ENCODE measurements around the gene NOC4L.

NOC4L gene

GRCh38 chr12:132141976-132142678, 2.1 kb upstream of the NOC4L start:
- no CpG with 5 or more reads among the region's 22 CpGs for WGBS (ENCODE audit: extremely low coverage, insufficient coverage, insufficient read length)

GRCh38 chr12:132142679-132143335, 1.4 kb upstream of the NOC4L start:
- H2AFZ ChIP-seq (ENCODE audit: insufficient read depth, low read length, poor library complexity) = peak overlapping the region; percentile 33
- H3K36me3 ChIP-seq (ENCODE audit: control insufficient read depth in 1 of 2, insufficient read depth in 2 of 2, low read length in 2 of 2) = peaks cover 53 to 57% of the 10 kb centered on the region in 2 experiments
- no peak overlapping the region for H2BK120ac ChIP-seq (ENCODE audit: insufficient read depth, low read length, poor library complexity)
- H3K4ac ChIP-seq (ENCODE audit: low read depth, low read length) = no peak overlapping the region
- no peak for DNase-seq
- no peak overlapping the region for H3K23ac ChIP-seq (ENCODE audit: low read length)
- H2BK12ac ChIP-seq (ENCODE audit: low read length) = no peak overlapping the region
- H2AK5ac ChIP-seq (ENCODE audit: low read length) = no peak overlapping the region
- no CpG with 5 or more reads among the region's 24 CpGs for WGBS (ENCODE audit: extremely low coverage, insufficient coverage, insufficient read length)
- H3K4me2 ChIP-seq (ENCODE audit: low read length) = peak overlapping the region; percentile 72
- no peak overlapping the region for H4K91ac ChIP-seq (ENCODE audit: low read depth, low read length)
- H3K27me3 ChIP-seq (ENCODE audit: insufficient read depth, low read length) = no peaks in the 10 kb centered on the region
- H3K27ac ChIP-seq (ENCODE audit: low read depth, low read length) = no peak overlapping the region
- H4K12ac ChIP-seq (ENCODE audit: low read depth, low read length) = no peak overlapping the region
- H3K4me3 ChIP-seq (ENCODE audit: low read depth, low read length) = peak overlapping the region; percentile 97
- H3K4me1 ChIP-seq (ENCODE audit: control insufficient read depth in 1 of 2, insufficient read depth in 2 of 2, low read length in 2 of 2) = peaks cover 10 to 16% of the 10 kb centered on the region in 2 experiments
- peaks cover 6% of the 10 kb centered on the region for H3K79me2 ChIP-seq (ENCODE audit: control insufficient read depth, insufficient read depth, low read length, poor library complexity)
- peaks cover 2% of the 10 kb centered on the region for H3K9me3 ChIP-seq (ENCODE audit: insufficient read depth, low read depth, low read length)
- no peak overlapping the region for H2BK5ac ChIP-seq (ENCODE audit: low read depth, low read length, poor library complexity)
- peaks cover 2% of the 10 kb centered on the region for H3K79me1 ChIP-seq (ENCODE audit: low read length)
- no peak overlapping the region for H3K18ac ChIP-seq (ENCODE audit: low read length)
- H4K8ac ChIP-seq (ENCODE audit: low read depth, low read length) = peak overlapping the region; percentile 74
- peak overlapping the region; percentile 66 for H3K9ac ChIP-seq (ENCODE audit: low read length)
- H3K14ac ChIP-seq (ENCODE audit: low read length) = no peak overlapping the region

More at GRCh38 chr12:132141976-132142678, 2.1 kb upstream of the NOC4L start:
- Histone ChIP-seq H3K9me3 (ENCODE audit: insufficient read depth, low read depth, low read length) (peaks cover 2% of the 10 kb centered on the region), H3K14ac (ENCODE audit: low read length) (no peak overlapping the region), H3K18ac (ENCODE audit: low read length) (no peak overlapping the region), H2AK5ac (ENCODE audit: low read length) (no peak overlapping the region), H2AFZ (ENCODE audit: insufficient read depth, low read length, poor library complexity) (no peak overlapping the region), H2BK120ac (ENCODE audit: insufficient read depth, low read length, poor library complexity) (no peak overlapping the region), H3K36me3 (ENCODE audit: control insufficient read depth in 1 of 2, insufficient read depth in 2 of 2, low read length in 2 of 2) (peaks cover 49 to 55% of the 10 kb centered on the region in 2 experiments), H3K27ac (ENCODE audit: low read depth, low read length) (no peak overlapping the region), H4K12ac (ENCODE audit: low read depth, low read length) (no peak overlapping the region), H3K4me2 (ENCODE audit: low read length) (no peak overlapping the region), H3K4ac (ENCODE audit: low read depth, low read length) (no peak overlapping the region), H3K79me2 (ENCODE audit: control insufficient read depth, insufficient read depth, low read length, poor library complexity) (peaks cover 6% of the 10 kb centered on the region), H3K4me3 (ENCODE audit: low read depth, low read length) (no peak overlapping the region), H2BK5ac (ENCODE audit: low read depth, low read length, poor library complexity) (no peak overlapping the region), H3K9ac (ENCODE audit: low read length) (no peak overlapping the region), H2BK12ac (ENCODE audit: low read length) (no peak overlapping the region), H3K27me3 (ENCODE audit: insufficient read depth, low read length) (no peaks in the 10 kb centered on the region), H3K23ac (ENCODE audit: low read length) (no peak overlapping the region), H3K4me1 (ENCODE audit: control insufficient read depth in 1 of 2, insufficient read depth in 2 of 2, low read length in 2 of 2) (peaks cover 10 to 16% of the 10 kb centered on the region in 2 experiments), H3K79me1 (ENCODE audit: low read length) (peaks cover 2% of the 10 kb centered on the region), H4K8ac (ENCODE audit: low read depth, low read length) (no peak overlapping the region), H4K91ac (ENCODE audit: low read depth, low read length) (no peak overlapping the region)
- no peak for DNase-seq

GRCh38 chr12:132143336-132144071, 753 bp upstream of the NOC4L start:
- H3K27me3 ChIP-seq (ENCODE audit: insufficient read depth, low read length) = no peaks in the 10 kb centered on the region
- H3K27ac ChIP-seq (ENCODE audit: low read depth, low read length) = no peak overlapping the region
- H2BK5ac ChIP-seq (ENCODE audit: low read depth, low read length, poor library complexity) = no peak overlapping the region
- H2AK5ac ChIP-seq (ENCODE audit: low read length) = peak overlapping the region; percentile 44
- H4K8ac ChIP-seq (ENCODE audit: low read depth, low read length) = peak overlapping the region; percentile 74
- H4K91ac ChIP-seq (ENCODE audit: low read depth, low read length) = peak overlapping the region; percentile 37
- peak overlapping the region; percentile 79 for H3K9ac ChIP-seq (ENCODE audit: low read length)
- H4K12ac ChIP-seq (ENCODE audit: low read depth, low read length) = peak overlapping the region; percentile 52
- no CpG with 5 or more reads among the region's 82 CpGs for WGBS (ENCODE audit: extremely low coverage, insufficient coverage, insufficient read length)
- no peak overlapping the region for H2BK12ac ChIP-seq (ENCODE audit: low read length)
- peaks cover 2% of the 10 kb centered on the region for H3K9me3 ChIP-seq (ENCODE audit: insufficient read depth, low read depth, low read length)
- H3K79me2 ChIP-seq (ENCODE audit: control insufficient read depth, insufficient read depth, low read length, poor library complexity) = peaks cover 6% of the 10 kb centered on the region
- peak overlapping the region; percentile 82 for H2AFZ ChIP-seq (ENCODE audit: insufficient read depth, low read length, poor library complexity)
- peak overlapping the region; percentile 72 for H3K4me2 ChIP-seq (ENCODE audit: low read length)
- peak overlapping the region; percentile 97 for H3K4me3 ChIP-seq (ENCODE audit: low read depth, low read length)
- H3K36me3 ChIP-seq (ENCODE audit: control insufficient read depth in 1 of 2, insufficient read depth in 2 of 2, low read length in 2 of 2) = peaks cover 58 to 64% of the 10 kb centered on the region in 2 experiments
- H3K4ac ChIP-seq (ENCODE audit: low read depth, low read length) = peak overlapping the region; percentile 38
- peaks cover 10 to 16% of the 10 kb centered on the region in 2 experiments for H3K4me1 ChIP-seq (ENCODE audit: control insufficient read depth in 1 of 2, insufficient read depth in 2 of 2, low read length in 2 of 2)
- H2BK120ac ChIP-seq (ENCODE audit: insufficient read depth, low read length, poor library complexity) = no peak overlapping the region
- H3K18ac ChIP-seq (ENCODE audit: low read length) = peak overlapping the region; percentile 56
- peaks cover 2% of the 10 kb centered on the region for H3K79me1 ChIP-seq (ENCODE audit: low read length)
- no peak overlapping the region for H3K23ac ChIP-seq (ENCODE audit: low read length)
- no peak for DNase-seq
- H3K14ac ChIP-seq (ENCODE audit: low read length) = peak overlapping the region; percentile 43

- peak overlapping the region; percentile 99 for H4K8ac ChIP-seq (ENCODE audit: low read depth, low read length)
- peaks cover 2% of the 10 kb centered on the region for H3K79me1 ChIP-seq (ENCODE audit: low read length)
- H2BK5ac ChIP-seq (ENCODE audit: low read depth, low read length, poor library complexity) = no peak overlapping the region
- peak overlapping the region; percentile 51 for H4K12ac ChIP-seq (ENCODE audit: low read depth, low read length)
- no peak overlapping the region for H2BK12ac ChIP-seq (ENCODE audit: low read length)
- H2AFZ ChIP-seq (ENCODE audit: insufficient read depth, low read length, poor library complexity) = peak overlapping the region; percentile 95
- H3K4me1 ChIP-seq (ENCODE audit: control insufficient read depth in 1 of 2, insufficient read depth in 2 of 2, low read length in 2 of 2) = peaks cover 10 to 16% of the 10 kb centered on the region in 2 experiments
- H3K36me3 ChIP-seq (ENCODE audit: control insufficient read depth in 1 of 2, insufficient read depth in 2 of 2, low read length in 2 of 2) = peaks cover 50 to 55% of the 10 kb centered on the region in 2 experiments
- peak overlapping the region; percentile 96 for H3K14ac ChIP-seq (ENCODE audit: low read length)
- no peak for DNase-seq
- H3K4me3 ChIP-seq (ENCODE audit: low read depth, low read length) = peak overlapping the region; percentile 97
- H3K4me2 ChIP-seq (ENCODE audit: low read length) = peak overlapping the region; percentile 96
- H3K23ac ChIP-seq (ENCODE audit: low read length) = no peak overlapping the region
- H4K91ac ChIP-seq (ENCODE audit: low read depth, low read length) = peak overlapping the region; percentile 75
- H3K4ac ChIP-seq (ENCODE audit: low read depth, low read length) = peak overlapping the region; percentile 91
- H2AK5ac ChIP-seq (ENCODE audit: low read length) = peak overlapping the region; percentile 27
- peaks cover 6% of the 10 kb centered on the region for H3K79me2 ChIP-seq (ENCODE audit: control insufficient read depth, insufficient read depth, low read length, poor library complexity)
- WGBS (ENCODE audit: extremely low coverage, insufficient coverage, insufficient read length) = no CpG with 5 or more reads among the region's 17 CpGs
- H2BK120ac ChIP-seq (ENCODE audit: insufficient read depth, low read length, poor library complexity) = no peak overlapping the region
- peak overlapping the region; percentile 15 for H3K18ac ChIP-seq (ENCODE audit: low read length)
- H3K27ac ChIP-seq (ENCODE audit: low read depth, low read length) = no peak overlapping the region
- peak overlapping the region; percentile 87 for H3K9ac ChIP-seq (ENCODE audit: low read length)
- no peaks in the 10 kb centered on the region for H3K27me3 ChIP-seq (ENCODE audit: insufficient read depth, low read length)
- H3K9me3 ChIP-seq (ENCODE audit: insufficient read depth, low read depth, low read length) = peaks cover 5% of the 10 kb centered on the region
Measured at GRCh38 chr12:132144810-132145168, 532 bp downstream of the NOC4L start.

All from trophoblast cell (in vitro differentiated cells and primary cell).